ENCODE data around the gene GNLY. TPM values are rescaled to one million over a fixed set of nuclear protein-coding genes. Genes with fewer than 3 reads are reported as not detected.
A peak's percentile ranks its signal among the peaks of the same experiment; 100 is the strongest.

Gene GNLY
- total RNA-seq, 6 donors from 2014 or later, result 12.2 to 24.7 (median 21.0) TPM

DNA sequence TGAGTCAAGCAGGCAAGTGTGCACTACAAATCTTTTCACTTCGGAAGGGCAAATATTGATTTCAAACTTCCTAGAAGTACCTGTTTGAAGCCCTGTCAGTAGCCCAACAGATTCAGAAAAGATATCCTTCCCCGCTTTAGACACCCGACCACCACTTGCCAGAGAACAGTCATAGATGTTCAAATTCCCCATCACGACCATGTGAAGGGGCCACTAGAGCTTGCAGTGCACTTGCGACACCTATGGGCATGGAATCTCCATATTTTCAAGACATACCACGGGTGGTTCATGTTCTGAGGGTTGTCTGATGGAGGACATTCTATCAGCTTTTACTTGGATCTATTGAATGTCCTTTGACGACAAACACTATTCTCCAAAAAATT lies 23.8 kb downstream of the GNLY start:
- no peak overlapping the region for H3K4me3 ChIP-seq
- 48 to 71% methylated on average over 7 of the region's 7 CpGs for WGBS, 2 donors
- TF ChIP-seq CTCF (IDR thresholded peaks at IDR 0.05) (peak in 2 of 6 experiments; percentile 14 to 32), POLR2A (IDR thresholded peaks at IDR 0.05) (no peak), EP300 (IDR thresholded peaks at IDR 0.05) (no peak), POLR2AphosphoS5 (IDR thresholded peaks at IDR 0.05) (no peak)
- H3K4me1 ChIP-seq, result peaks cover 28 to 50% (median 34%) of the 10 kb centered on the region in 4 donors
- no peaks in the 10 kb centered on the region for H3K36me3 ChIP-seq
- DNase-seq, result peak in 1 of 2 donors; percentile 55
- no peaks in the 10 kb centered on the region for H3K9me3 ChIP-seq
- H3K27ac ChIP-seq, result peak overlapping the region in 2 of 4 donors; percentile 0 to 46
- H3K27me3 ChIP-seq, result no peaks in the 10 kb centered on the region
- no peak for ATAC-seq (ENCODE audit: low FRiP score in 2 of 2)

- peak overlapping the region in 2 of 4 donors; percentile 23 to 25 for H3K27ac ChIP-seq
- peaks cover 23 to 40% (median 28%) of the 10 kb centered on the region in 4 donors for H3K4me1 ChIP-seq
- H3K4me3 ChIP-seq, result no peak overlapping the region
- no peak for ATAC-seq (ENCODE audit: low FRiP score in 2 of 2)
- no peaks in the 10 kb centered on the region for H3K9me3 ChIP-seq
- WGBS, 2 donors, result 93 to 96% methylated on average over 9 to 10 of the region's 10 CpGs
- no peaks in the 10 kb centered on the region for H3K36me3 ChIP-seq
- no peaks in the 10 kb centered on the region for H3K27me3 ChIP-seq
- TF ChIP-seq POLR2A (IDR thresholded peaks at IDR 0.05) (no peak), CTCF (IDR thresholded peaks at IDR 0.05) (no peak), POLR2AphosphoS5 (IDR thresholded peaks at IDR 0.05) (no peak), EP300 (IDR thresholded peaks at IDR 0.05) (no peak)
- no peak for DNase-seq
These were observed 24.8 kb downstream of the GNLY start for GRCh38 chr2:85718885-85719492.

DNA sequence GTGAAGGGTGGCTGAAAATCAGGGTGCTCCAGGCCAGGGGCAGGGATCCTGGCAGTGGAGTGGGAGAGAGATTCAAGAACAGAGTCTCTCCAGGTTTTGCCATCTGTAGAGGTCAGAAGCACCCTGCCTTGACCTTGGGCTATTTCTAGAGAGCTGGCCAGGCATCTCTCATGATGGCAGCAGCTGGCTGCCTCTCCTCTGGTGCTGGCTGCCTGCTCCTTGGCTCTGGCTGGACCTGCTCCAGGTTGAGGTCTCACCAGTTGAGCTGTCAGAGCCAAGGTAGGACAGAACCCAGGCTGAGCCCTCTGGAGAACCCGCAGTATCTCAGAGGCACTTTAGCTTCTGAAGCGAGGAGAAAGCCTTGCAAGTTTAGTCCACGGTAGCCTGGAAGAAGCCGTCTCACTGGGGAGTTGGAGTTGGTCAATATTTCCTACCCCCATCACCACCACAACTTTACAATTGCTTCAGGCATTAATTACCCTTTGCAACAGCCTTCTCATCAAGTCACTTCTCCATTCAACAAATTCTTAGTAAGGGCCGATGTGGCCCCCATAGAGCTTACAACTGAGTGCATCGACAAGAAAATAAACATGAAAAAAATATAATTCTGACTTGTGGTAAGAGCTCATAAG lies 25.6 kb downstream of the GNLY start:
- H3K36me3 ChIP-seq, result no peaks in the 10 kb centered on the region
- H3K27ac ChIP-seq, result peak overlapping the region in 1 of 4 donors; percentile 23
- H3K9me3 ChIP-seq, result no peaks in the 10 kb centered on the region
- TF ChIP-seq CTCF (IDR thresholded peaks at IDR 0.05) (no peak), POLR2A (IDR thresholded peaks at IDR 0.05) (no peak), POLR2AphosphoS5 (IDR thresholded peaks at IDR 0.05) (no peak), EP300 (IDR thresholded peaks at IDR 0.05) (no peak)
- no peak overlapping the region for H3K4me3 ChIP-seq
- DNase-seq (no peak), ATAC-seq (ENCODE audit: low FRiP score in 2 of 2) (no peak)
- no peaks in the 10 kb centered on the region for H3K27me3 ChIP-seq
- WGBS, 2 donors, result 79 to 80% methylated on average over 6 of the region's 6 CpGs
- H3K4me1 ChIP-seq, result peaks cover 16 to 34% (median 26%) of the 10 kb centered on the region in 4 donors

- Histone ChIP-seq H3K4me1 (peaks cover 9 to 34% (median 21%) of the 10 kb centered on the region in 4 donors), H3K9me3 (no peaks in the 10 kb centered on the region), H3K27ac (no peak overlapping the region), H3K4me3 (no peak overlapping the region), H3K27me3 (no peaks in the 10 kb centered on the region), H3K36me3 (no peaks in the 10 kb centered on the region)
- ATAC-seq (ENCODE audit: low FRiP score in 2 of 2) (no peak), DNase-seq (no peak)
- 96 to 100% methylated on average over 1 of the region's 1 CpG for WGBS, 2 donors
- TF ChIP-seq POLR2A (IDR thresholded peaks at IDR 0.05), result no peak
- TF ChIP-seq CTCF (IDR thresholded peaks at IDR 0.05), result no peak
- no peak for TF ChIP-seq POLR2AphosphoS5 (IDR thresholded peaks at IDR 0.05)
These were observed 26.4 kb downstream of the GNLY start for GRCh38 chr2:85720533-85720932.

All from upper lobe of left lung (tissue), 6 donors.